GM12891 (cell line): ENCODE results near the gene BICD1. TPM values are rescaled to one million over a fixed set of nuclear protein-coding genes. Genes with fewer than 3 reads are reported as not detected.

Experiments
- DNase-seq: peaks from one replicate; pipeline ENCODE4 v3.0.0; 2011; ENCODE audit warnings: low spot score; ENCODE audit not compliant: insufficient read length
- FAIRE-seq: peaks from 2 replicates; lab custom pipeline; 2011; peaks lifted over from hg19 to GRCh38; lab: Jason Lieb, UNC
- PAX5 ChIP-seq: IDR thresholded peaks from 2 replicates; pipeline ENCODE4 v1.6.1; 2011; ENCODE audit warnings: low read length, moderate library complexity, mild to moderate bottlenecking; ENCODE audit not compliant: insufficient read depth, severe bottlenecking
- POLR2A ChIP-seq: IDR thresholded peaks from 2 replicates; pipeline ENCODE4 v1.6.1; 2011; ENCODE audit warnings: low read depth, low read length, control low read depth
- POLR2AphosphoS5 ChIP-seq: IDR thresholded peaks from 2 replicates; pipeline ENCODE4 v1.6.1; 2011; ENCODE audit warnings: low read depth, low read length, control low read depth
- POU2F2 ChIP-seq: IDR thresholded peaks from 2 replicates; pipeline ENCODE4 v1.6.1; 2011; ENCODE audit warnings: low read depth, mild to moderate bottlenecking, control low read depth, low read length, moderate library complexity
- SPI1 ChIP-seq: IDR thresholded peaks from 2 replicates; pipeline ENCODE4 v1.6.1; 2011; ENCODE audit warnings: low read depth, low read length, control low read depth
- TAF1 ChIP-seq: IDR thresholded peaks from 2 replicates; pipeline ENCODE4 v1.6.1; 2011; ENCODE audit warnings: low read depth, low read length, control low read depth
- polyA plus RNA-seq: library from polyadenylated mRNA; unstranded; fragments of >200 nt; gene quantifications from one replicate; pipeline ENCODE4 v1.2.1, GENCODE V29; 2012; ENCODE audit warnings: low read depth, missing spikeins, inconsistent platforms; ENCODE audit not compliant: missing spikeins

BICD1 gene
- polyA plus RNA-seq = 9.1 TPM

DNA sequence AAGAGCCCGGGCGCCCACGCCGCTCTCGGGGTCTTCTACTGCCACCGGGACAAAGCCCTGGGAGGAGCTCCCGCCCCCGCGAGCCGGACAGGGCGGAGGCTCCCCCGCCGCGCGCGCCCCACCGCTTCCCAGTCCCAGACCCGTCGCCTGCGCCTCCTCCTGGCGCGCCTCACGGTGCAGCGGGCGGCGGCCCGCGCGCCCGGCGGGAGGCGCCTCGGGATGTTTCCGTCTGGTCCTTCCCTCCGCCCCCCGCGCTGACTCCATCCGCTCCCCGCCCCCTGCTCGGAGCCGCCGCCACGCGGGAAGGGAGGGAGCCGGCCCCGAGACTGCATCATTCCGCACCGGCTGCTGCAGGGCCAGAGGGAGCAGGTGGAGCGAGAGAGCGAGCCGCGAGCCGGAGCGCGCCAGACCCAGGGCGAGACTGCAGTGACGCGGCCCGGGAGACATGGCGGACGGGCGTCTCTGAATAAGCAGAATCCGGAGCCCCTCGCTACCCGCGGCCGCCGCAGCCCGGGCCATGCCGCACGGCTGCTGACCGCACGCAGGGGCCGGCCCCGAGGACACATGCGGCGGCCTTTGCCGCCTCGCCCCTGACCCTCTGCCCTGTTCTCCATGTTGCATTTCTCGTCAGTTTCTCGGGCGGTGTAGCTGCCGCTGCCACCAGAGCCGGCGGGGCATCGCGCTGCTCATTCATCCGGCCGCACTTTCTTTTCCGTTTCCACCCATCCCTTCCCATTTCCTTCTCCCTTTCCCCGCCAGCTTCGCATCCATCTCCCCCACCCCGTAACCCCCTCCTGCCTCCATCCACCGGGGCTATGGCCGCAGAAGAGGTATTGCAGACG lies at the start of gene BICD1:
Gene BICD1, plus strand, starts transcription at position 331 of the 842 bp plus-strand sequence. Its CDS starts 485 bp downstream, at position 816.
- DNase-seq (peak; percentile 76), FAIRE-seq (peak; percentile 80)
- TF ChIP-seq POU2F2 (0 out of 2 replicates have a peak, but pooled peaks have one; percentile 15), POLR2A (peak; percentile 71; the same call in 1 of the 2 replicates), TAF1 (peak; percentile 71), PAX5 (no peak), POLR2AphosphoS5 (peak; percentile 72; the same call in 1 of the 2 replicates)

DNA sequence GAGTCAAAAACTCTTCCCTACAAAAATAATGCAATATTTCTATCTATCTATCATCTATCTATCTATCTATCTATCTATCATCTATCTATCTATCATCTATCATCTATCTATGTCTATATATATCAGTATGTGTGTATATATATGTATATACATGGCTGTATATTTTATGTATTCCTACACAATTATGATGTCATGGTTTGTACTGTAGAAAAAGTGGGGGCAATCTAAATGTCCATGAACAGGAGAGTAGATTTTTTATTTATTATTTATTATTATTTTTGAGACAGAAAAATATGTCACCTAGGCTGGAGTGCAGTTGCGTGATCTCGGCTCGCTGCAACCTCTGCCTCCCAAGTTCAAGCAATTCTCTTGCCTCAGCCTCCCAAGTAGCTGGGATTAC lies 45.6 kb upstream of the BICD1 start:
- DNase-seq = no peak
- TF ChIP-seq TAF1 (no peak), PAX5 (no peak), SPI1 (no peak), POU2F2 (no peak), POLR2A (no peak)
- FAIRE-seq = no peak

DNA sequence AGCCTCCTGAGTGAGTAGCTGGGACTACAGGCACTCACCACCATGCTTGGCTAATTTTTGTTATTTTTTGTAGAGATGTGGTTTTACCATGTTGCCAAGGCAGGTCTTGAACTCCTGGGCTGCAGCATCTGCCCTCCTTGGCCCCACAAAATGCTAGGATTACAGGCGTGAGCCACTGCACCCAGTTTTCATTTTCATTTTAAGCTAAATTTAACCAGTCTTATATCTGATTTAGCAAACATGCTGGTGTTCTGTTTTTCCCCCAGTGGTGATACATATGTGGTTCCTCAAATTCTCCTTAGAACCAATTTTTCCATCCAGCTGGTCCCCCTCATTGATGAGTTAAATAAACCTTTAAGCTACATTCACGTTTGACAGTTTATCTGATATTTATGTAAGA lies 43.8 kb upstream of the BICD1 start:
- no peak for DNase-seq
- FAIRE-seq = no peak
- TF ChIP-seq POU2F2 (no peak), TAF1 (no peak), SPI1 (no peak), POLR2A (no peak), POLR2AphosphoS5 (no peak), PAX5 (no peak)

DNA sequence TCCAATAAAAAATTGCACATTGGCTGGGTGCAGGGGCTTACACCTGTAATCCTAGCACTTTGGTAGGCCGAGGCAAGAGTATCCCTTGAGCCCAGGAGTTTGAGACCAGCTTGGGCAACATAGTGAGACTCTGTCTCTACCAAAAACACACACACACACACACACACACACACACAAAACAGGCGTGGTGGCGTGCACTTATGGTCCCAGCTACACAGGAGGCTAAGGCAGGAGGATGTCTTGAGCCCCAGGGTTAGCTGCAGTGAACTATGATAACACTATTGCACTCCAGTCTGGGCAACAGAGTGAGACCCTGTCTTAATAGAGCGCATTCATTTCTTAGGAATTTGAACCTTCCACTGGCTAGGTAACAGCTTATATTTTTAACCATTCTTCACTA lies 42.9 kb upstream of the BICD1 start:
- FAIRE-seq (no peak), DNase-seq (no peak)
- TF ChIP-seq TAF1 (no peak), POU2F2 (no peak), POLR2A (no peak), SPI1 (no peak), PAX5 (no peak), POLR2AphosphoS5 (no peak)

DNA sequence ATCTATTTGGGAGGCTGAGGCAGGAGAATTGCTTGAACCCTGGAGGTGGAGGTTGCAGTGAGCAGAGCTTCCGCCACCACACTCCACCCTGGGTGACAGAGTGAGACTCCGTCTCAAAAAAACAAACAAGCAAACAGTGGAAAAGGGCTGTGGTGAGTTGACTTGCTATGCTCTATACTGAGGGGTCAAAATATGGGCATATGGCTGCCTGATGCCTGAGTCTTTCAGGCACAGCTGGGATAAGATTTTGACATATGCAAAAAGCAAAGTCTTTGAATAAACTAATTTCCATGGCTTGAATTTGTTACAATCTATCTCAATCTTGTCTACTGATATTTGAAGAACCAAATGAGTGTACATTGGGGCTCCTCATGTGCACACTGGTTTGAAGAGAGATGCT lies 40.4 kb upstream of the BICD1 start:
- no peak for FAIRE-seq
- TF ChIP-seq SPI1 (no peak), POLR2AphosphoS5 (no peak), POU2F2 (no peak), POLR2A (no peak), PAX5 (no peak), TAF1 (no peak)

DNA sequence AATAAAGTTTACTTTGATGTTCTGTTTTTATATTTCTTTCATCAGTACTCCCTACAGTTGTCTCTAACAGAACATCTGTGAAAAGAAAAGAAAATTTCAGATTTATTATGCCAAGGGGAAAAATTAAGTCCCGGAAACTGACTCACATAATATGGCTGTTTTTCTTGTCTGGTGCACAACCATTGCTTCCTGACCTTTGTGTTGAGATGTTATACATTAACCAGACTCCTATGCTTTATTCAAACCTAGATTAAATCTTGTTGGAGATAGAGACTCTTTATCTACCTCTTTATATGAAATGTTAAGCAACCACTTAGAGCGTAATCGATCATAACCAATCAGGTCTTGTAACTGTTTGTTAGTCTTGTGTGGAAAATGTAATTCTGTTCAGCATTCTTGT lies 37.6 kb upstream of the BICD1 start:
- no peak for DNase-seq
- TF ChIP-seq SPI1 = no peak
- TF ChIP-seq TAF1 = no peak
- no peak for TF ChIP-seq POLR2AphosphoS5
- no peak for TF ChIP-seq POLR2A
- TF ChIP-seq POU2F2 = no peak
- TF ChIP-seq PAX5 = no peak
- no peak for FAIRE-seq

More for the DNA sequence above, 40.4 kb upstream of the BICD1 start:
- DNase-seq = no peak

DNA sequence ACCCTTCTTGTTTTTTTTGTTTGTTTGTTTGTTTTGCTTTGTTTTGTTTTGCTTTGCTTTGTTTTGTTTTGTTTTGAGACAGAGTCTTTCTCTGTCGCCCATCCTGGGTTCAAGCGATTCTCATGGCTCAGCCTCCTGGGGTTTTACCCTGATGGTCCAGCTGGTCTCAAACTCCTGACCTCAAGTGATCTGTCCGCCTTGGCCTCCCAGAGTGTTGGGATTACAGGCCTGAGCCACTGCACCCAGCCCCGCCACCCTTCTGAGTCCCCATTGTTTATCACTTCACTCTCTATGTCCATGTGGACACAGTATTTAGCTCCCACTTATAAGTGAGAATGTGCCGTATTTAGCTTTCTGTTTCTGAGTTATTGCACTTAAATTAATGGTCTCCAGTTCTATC lies 36.9 kb upstream of the BICD1 start:
- no peak for TF ChIP-seq PAX5
- no peak for TF ChIP-seq POLR2AphosphoS5
- TF ChIP-seq SPI1 = no peak
- no peak for TF ChIP-seq TAF1
- no peak for TF ChIP-seq POU2F2
- TF ChIP-seq POLR2A = no peak
- no peak for FAIRE-seq
- DNase-seq = no peak

DNA sequence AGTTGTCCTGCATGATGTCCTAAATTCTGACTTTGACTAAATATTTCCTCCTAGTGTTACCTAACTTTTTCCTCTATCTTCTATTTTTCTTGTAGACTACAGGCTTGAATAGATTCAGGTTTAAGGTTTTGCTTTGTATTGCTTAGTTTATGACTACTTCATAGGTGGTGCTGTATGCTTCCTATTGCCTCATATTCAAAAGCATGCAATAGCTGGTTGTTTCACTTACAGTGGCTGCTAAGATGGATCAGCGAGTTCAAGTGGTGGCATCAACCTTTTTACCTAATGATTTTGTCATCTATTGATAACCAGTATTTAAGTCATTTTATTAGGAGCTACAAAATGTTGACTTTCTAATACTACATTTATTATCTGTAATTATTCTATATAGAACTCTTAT lies 36.3 kb upstream of the BICD1 start:
- TF ChIP-seq PAX5 = no peak
- no peak for TF ChIP-seq POLR2AphosphoS5
- no peak for TF ChIP-seq POLR2A
- TF ChIP-seq TAF1 = no peak
- no peak for TF ChIP-seq POU2F2
- TF ChIP-seq SPI1 = no peak
- no peak for FAIRE-seq

DNA sequence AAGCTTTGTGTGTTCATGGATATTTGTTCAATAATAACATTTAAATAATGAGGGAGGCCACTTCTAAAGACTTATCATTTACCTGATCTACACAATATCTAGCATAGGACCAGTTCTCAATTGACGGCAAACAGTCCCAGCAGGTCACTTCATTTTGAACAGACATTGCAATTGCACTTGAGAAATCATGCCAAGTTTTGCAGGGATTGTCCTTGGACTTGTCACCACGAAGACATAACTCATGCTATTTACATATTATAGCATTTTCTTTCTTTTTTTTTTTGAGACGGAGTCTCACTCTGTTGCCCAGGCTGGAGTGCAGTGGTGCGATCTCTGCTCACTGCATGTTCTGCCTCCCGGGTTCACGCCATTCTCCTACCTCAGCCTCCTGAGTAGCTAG lies 34.5 kb upstream of the BICD1 start:
- DNase-seq (no peak), FAIRE-seq (no peak)
- TF ChIP-seq POLR2AphosphoS5 (no peak), PAX5 (no peak), TAF1 (no peak), SPI1 (no peak), POU2F2 (no peak)

More for the DNA sequence above, 36.3 kb upstream of the BICD1 start:
- no peak for DNase-seq

DNA sequence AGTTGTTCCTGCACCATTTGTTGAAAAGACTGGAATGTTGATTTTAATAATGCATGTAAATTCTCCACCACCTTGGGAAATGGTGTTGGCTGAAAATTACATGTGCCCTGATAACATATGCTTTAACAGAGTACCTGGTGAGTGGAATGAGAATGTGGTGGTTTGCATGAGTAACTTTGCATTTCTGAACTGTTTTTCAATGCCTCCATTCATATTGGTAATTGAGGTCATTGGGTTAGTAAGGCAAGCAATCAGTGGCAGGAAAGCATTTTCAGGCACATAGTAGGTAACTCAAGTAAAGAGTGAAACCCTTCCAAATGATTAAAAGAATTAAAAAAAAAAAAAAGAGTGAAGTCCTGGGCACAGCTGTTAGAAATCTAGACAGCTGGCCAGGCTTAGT lies 32.2 kb upstream of the BICD1 start:
- FAIRE-seq (no peak), DNase-seq (no peak)
- TF ChIP-seq TAF1 (no peak), POU2F2 (no peak), POLR2A (no peak), PAX5 (no peak), SPI1 (no peak)

DNA sequence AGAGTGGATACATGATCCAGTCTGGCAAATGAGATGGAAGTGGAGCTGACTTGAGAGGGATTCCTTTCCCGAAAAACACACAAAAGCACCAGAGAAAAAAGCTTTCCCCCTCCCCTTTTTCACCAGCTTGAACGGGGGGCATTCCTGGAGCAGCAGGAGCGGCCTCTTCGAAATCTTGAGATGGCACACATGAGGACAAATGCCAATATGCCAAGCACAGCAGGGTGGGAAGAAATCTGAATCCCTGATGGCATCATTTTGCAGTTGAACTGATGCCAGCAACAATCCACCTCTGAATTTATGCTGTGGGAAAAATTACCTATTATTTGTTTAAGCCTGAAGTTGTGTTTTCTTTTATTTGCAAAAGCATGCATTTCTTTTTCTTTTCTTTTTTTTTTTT lies 29.7 kb upstream of the BICD1 start:
- no peak for FAIRE-seq
- TF ChIP-seq POU2F2 (no peak), PAX5 (no peak), SPI1 (no peak)
- DNase-seq = no peak
